Parathyroid adenoma (tissue), 2 donors: ENCODE results near the gene RNASEH1.
A peak's percentile ranks its signal among the peaks of the same experiment; 100 is the strongest.

Experiments used
- H2AFZ ChIP-seq: fragments of 300-600 bp; sonication (generic); one replicate; pipeline ENCODE4 v1.7.0; 2017; ENCODE audit warnings: antibody characterized with exemption, mild to moderate bottlenecking
- H3K27ac ChIP-seq: fragments of 300-600 bp; sonication (generic); one replicate; pipeline ENCODE4 v1.7.0; 2017
- H3K27me3 ChIP-seq: fragments of 300-600 bp; sonication (generic); one replicate; pipeline ENCODE4 v1.7.0; 2017; ENCODE audit warnings: low read length; ENCODE audit not compliant: control insufficient read depth, insufficient read depth
- H3K36me3 ChIP-seq: fragments of 300-600 bp; sonication (generic); one replicate; pipeline ENCODE4 v1.7.0; 2017; ENCODE audit warnings: low read length; ENCODE audit not compliant: control insufficient read depth, insufficient read depth
- H3K4me1 ChIP-seq: fragments of 300-600 bp; sonication (generic); one replicate; pipeline ENCODE4 v1.7.0; 2017; ENCODE audit warnings: control low read depth
- H3K4me2 ChIP-seq: fragments of 300-600 bp; sonication (generic); one replicate; pipeline ENCODE4 v1.7.0; 2017; ENCODE audit warnings: low read length
- H3K4me3 ChIP-seq: fragments of 300-600 bp; sonication (generic); one replicate; pipeline ENCODE4 v1.7.0; 2017; ENCODE audit warnings: low read depth, low read length
- H3K79me2 ChIP-seq: fragments of 300-600 bp; sonication (generic); one replicate; pipeline ENCODE4 v1.7.0; 2017; ENCODE audit warnings: control low read depth
- H3K9ac ChIP-seq: fragments of 300-600 bp; sonication (generic); one replicate; pipeline ENCODE4 v1.7.0; 2017; ENCODE audit warnings: mild to moderate bottlenecking
- H3K9me3 ChIP-seq: fragments of 300-600 bp; sonication (generic); one replicate; pipeline ENCODE4 v1.7.0; 2017; ENCODE audit warnings: low read length; ENCODE audit not compliant: control insufficient read depth
- TF ChIP-seq, protein P1 (sequence below): fragments of 300-600 bp; sonication (generic); IDR thresholded peaks from one replicate; pipeline ENCODE4 v1.7.0; 2017; ENCODE audit warnings: antibody characterized with exemption, mild to moderate bottlenecking
- donor health status: primary hyperparathyroidism.

RNASEH1 gene

DNA sequence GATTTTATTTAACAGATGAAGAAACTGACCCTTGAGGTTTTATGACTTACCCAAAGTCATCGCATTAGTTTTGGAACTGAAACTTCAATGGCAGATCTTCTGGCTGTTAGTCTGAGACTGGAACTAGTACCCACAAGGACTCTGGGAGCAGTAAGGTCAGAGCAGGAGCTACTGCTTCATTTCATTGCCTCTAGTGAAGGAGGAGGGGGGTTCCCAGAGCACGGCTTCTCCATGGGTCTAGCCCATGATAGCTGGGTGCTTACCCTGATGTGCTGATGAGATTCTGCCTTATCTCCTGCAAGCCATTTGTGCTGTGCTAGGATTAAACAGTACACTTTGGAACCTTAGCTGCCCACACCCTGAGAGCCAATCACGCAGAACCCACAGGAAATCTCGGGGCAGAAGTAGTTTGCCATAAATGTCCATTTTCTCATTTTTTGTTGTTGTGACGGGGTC is 5.4 kb upstream of the RNASEH1 start:
- no peak overlapping the region for H3K27ac ChIP-seq
- H3K4me1 ChIP-seq: peaks cover 3% of the 10 kb centered on the region
- no peaks in the 10 kb centered on the region for H3K36me3 ChIP-seq
- no peaks in the 10 kb centered on the region for H3K27me3 ChIP-seq
- H3K9ac ChIP-seq: no peak overlapping the region
- H3K79me2 ChIP-seq: no peaks in the 10 kb centered on the region
- H2AFZ ChIP-seq: no peak overlapping the region
- no peak overlapping the region for H3K4me3 ChIP-seq
- no peaks in the 10 kb centered on the region for H3K9me3 ChIP-seq
- TF ChIP-seq, protein P1, sequence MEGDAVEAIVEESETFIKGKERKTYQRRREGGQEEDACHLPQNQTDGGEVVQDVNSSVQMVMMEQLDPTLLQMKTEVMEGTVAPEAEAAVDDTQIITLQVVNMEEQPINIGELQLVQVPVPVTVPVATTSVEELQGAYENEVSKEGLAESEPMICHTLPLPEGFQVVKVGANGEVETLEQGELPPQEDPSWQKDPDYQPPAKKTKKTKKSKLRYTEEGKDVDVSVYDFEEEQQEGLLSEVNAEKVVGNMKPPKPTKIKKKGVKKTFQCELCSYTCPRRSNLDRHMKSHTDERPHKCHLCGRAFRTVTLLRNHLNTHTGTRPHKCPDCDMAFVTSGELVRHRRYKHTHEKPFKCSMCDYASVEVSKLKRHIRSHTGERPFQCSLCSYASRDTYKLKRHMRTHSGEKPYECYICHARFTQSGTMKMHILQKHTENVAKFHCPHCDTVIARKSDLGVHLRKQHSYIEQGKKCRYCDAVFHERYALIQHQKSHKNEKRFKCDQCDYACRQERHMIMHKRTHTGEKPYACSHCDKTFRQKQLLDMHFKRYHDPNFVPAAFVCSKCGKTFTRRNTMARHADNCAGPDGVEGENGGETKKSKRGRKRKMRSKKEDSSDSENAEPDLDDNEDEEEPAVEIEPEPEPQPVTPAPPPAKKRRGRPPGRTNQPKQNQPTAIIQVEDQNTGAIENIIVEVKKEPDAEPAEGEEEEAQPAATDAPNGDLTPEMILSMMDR: no peak
- H3K4me2 ChIP-seq: no peak overlapping the region

DNA sequence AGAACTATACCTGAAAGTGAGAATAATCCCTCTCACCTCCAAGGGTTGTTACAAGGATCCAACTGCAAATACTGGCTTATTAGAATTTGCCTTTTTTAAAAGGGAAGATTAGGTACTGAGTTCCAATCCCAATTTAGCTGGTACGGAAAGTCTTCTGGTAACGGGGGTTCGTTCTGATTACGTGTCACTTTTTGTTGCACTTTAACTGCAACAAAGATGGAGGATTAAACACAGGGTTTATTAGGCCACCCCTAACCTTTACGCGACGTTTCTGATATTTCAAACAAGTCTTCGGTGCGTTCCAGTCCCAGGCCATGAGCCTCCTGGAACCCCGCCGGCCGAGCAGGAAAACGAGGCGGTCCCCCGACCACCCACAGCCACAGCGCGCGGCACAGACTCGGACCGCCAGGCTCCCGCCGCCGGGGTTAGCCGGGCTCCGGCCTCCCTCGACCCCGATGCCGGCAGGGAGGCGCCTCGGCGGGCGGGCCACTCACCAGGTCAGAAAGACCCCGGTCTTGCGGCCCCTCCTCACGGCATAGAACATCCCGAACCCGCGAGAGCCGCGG is 411 bp downstream of the RNASEH1 start:
- Histone ChIP-seq H3K9ac (peak overlapping the region; percentile 91), H3K27me3 (no peaks in the 10 kb centered on the region), H3K27ac (peak overlapping the region; percentile 86), H3K4me3 (peak overlapping the region; percentile 90), H2AFZ (peak overlapping the region; percentile 97), H3K36me3 (no peaks in the 10 kb centered on the region), H3K79me2 (peaks cover 3% of the 10 kb centered on the region), H3K4me1 (peaks cover 3% of the 10 kb centered on the region), H3K4me2 (peak overlapping the region; percentile 91), H3K9me3 (no peaks in the 10 kb centered on the region)
- TF ChIP-seq, protein P1: no peak

DNA sequence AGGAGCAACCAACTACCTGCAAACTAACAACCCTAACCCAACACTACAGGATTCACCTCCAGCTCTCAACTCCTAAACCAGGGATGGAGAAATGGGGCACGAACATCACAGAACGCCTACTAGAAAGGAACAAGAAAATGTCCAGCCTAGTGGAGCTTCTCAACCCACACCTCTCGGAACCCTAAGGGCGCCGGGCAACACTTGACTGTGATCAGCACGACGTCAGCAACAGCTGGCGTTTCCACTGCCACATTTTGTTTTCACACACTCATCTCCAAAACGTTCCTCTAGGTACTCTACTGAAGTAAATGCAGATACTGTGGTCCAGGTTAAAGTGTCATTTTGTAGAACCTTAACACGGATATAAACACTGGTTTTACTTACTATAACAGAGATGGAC is 4.2 kb downstream of the RNASEH1 start:
- H3K9me3 ChIP-seq: no peaks in the 10 kb centered on the region
- no peaks in the 10 kb centered on the region for H3K36me3 ChIP-seq
- H3K4me1 ChIP-seq: no peaks in the 10 kb centered on the region
- H3K4me2 ChIP-seq: no peak overlapping the region
- no peak overlapping the region for H3K4me3 ChIP-seq
- no peak overlapping the region for H2AFZ ChIP-seq
- no peak overlapping the region for H3K27ac ChIP-seq
- peaks cover 3% of the 10 kb centered on the region for H3K79me2 ChIP-seq
- H3K27me3 ChIP-seq: no peaks in the 10 kb centered on the region
- TF ChIP-seq, protein P1: no peak
- no peak overlapping the region for H3K9ac ChIP-seq

DNA sequence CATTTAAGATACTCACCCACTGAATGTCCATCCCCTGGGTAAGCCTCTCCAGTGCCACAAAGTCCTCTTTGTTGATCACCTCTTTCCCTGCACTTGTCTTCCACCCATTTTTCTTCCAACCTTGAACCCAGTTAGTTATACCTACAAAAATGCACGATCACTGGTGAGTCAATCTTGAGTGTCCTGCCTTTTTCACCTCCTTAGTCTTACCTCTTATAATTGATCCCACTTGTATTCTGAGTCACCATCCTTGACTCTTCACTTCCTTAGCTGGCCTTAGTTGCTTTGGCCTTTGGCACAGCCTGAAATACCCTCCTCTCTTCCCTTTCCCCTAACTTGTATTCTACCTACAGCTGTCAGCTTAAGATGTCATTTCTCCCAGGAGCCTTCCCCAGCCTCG is 10.2 kb downstream of the RNASEH1 start:
- H3K4me2 ChIP-seq: no peak overlapping the region
- no peaks in the 10 kb centered on the region for H3K36me3 ChIP-seq
- no peak overlapping the region for H3K9ac ChIP-seq
- no peak overlapping the region for H3K27ac ChIP-seq
- no peaks in the 10 kb centered on the region for H3K4me1 ChIP-seq
- H3K79me2 ChIP-seq: peaks cover 6% of the 10 kb centered on the region
- TF ChIP-seq, protein P1: no peak
- no peaks in the 10 kb centered on the region for H3K9me3 ChIP-seq
- no peak overlapping the region for H3K4me3 ChIP-seq
- no peak overlapping the region for H2AFZ ChIP-seq
- no peaks in the 10 kb centered on the region for H3K27me3 ChIP-seq

DNA sequence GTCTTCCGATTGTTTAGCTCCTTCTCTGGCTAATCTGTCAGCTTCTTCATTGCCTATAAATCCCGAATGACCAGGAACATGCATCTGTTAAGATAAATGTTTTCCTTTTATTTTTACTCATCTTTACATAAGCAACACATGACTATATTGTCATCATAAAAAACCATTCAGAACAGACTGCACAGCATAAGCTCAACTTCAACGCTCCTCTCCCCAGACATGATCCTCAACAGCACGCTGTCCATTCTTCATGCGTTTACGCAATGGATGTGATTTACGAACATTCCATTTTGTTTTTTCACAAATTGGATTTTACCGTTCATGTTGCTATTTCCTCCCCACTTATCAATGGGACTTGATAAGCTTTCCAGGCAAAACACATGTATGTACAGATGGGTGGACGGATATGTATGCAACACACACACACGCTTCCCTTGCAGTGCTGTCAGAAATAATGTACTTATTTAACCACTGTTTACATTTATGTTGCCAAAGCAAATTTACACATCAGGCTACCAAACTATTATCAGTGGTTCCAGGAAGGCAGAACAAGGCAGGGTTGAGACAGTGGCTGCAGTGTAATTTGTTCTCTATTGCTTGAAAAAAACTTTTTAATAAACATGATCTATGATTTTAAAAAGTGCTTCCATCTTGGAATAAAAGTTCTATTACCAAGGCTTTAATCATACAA is 12.2 kb downstream of the RNASEH1 start:
- Histone ChIP-seq H3K27ac (no peak overlapping the region), H3K4me2 (no peak overlapping the region), H3K4me1 (no peaks in the 10 kb centered on the region), H2AFZ (no peak overlapping the region), H3K9me3 (no peaks in the 10 kb centered on the region), H3K4me3 (no peak overlapping the region), H3K9ac (no peak overlapping the region), H3K27me3 (no peaks in the 10 kb centered on the region), H3K79me2 (peaks cover 6% of the 10 kb centered on the region), H3K36me3 (no peaks in the 10 kb centered on the region)
- TF ChIP-seq, protein P1: no peak
